CD4-positive, alpha-beta T cell treated with Interleukin-4 for 4 hours (primary cell): ENCODE measurements around the gene TRAPPC5.

Source experiments
- DNase-seq: peaks from one replicate; pipeline ENCODE4 v3.0.0-alpha.2; 2020

TRAPPC5 gene

GRCh38 chr19:7646426-7646700 is 34.3 kb upstream of the TRAPPC5 start:
- no peak for DNase-seq

GRCh38 chr19:7647156-7647555 is 33.5 kb upstream of the TRAPPC5 start:
- DNase-seq = no peak

GRCh38 chr19:7648265-7649014 is 32.2 kb upstream of the TRAPPC5 start:
- no peak for DNase-seq

- no peak for DNase-seq
Observed at GRCh38 chr19:7650148-7650547, 30.5 kb upstream of the TRAPPC5 start.

- DNase-seq = peak; percentile 87
Observed at GRCh38 chr19:7652061-7652641, 28.5 kb upstream of the TRAPPC5 start.

- DNase-seq = no peak
Observed at GRCh38 chr19:7654401-7654800, 26.2 kb upstream of the TRAPPC5 start.

- DNase-seq = no peak
Observed at GRCh38 chr19:7655581-7655980, 25.1 kb upstream of the TRAPPC5 start.

- no peak for DNase-seq
Observed at GRCh38 chr19:7657131-7657751, 23.4 kb upstream of the TRAPPC5 start.

- peak; percentile 53 for DNase-seq
Observed at GRCh38 chr19:7658219-7658686, 22.4 kb upstream of the TRAPPC5 start.

- no peak for DNase-seq
Observed at GRCh38 chr19:7661744-7662538, 18.7 kb upstream of the TRAPPC5 start.

GRCh38 chr19:7662657-7663056 is 18.0 kb upstream of the TRAPPC5 start:
- no peak for DNase-seq

GRCh38 chr19:7663706-7664105 is 16.9 kb upstream of the TRAPPC5 start:
- no peak for DNase-seq

GRCh38 chr19:7665076-7665475 is 15.6 kb upstream of the TRAPPC5 start:
- no peak for DNase-seq

GRCh38 chr19:7668842-7669241 is 11.8 kb upstream of the TRAPPC5 start, which contains the start of gene RETN:
TSS of gene RETN (plus strand) at chr19:7669049. CDS start at chr19:7669327, 278 bp downstream.
- no peak for DNase-seq

GRCh38 chr19:7669641-7670040 is 11.0 kb upstream of the TRAPPC5 start:
- no peak for DNase-seq

- no peak for DNase-seq
Observed at GRCh38 chr19:7670150-7670783, 10.4 kb upstream of the TRAPPC5 start.

- DNase-seq = no peak
Observed at GRCh38 chr19:7670790-7671189, 9.8 kb upstream of the TRAPPC5 start.

- no peak for DNase-seq
Observed at GRCh38 chr19:7672522-7672921, 8.1 kb upstream of the TRAPPC5 start.

GRCh38 chr19:7674010-7675005 is 6.3 kb upstream of the TRAPPC5 start:
- DNase-seq = no peak

GRCh38 chr19:7676376-7676775 is 4.3 kb upstream of the TRAPPC5 start:
- DNase-seq = no peak

- DNase-seq = no peak
Observed at GRCh38 chr19:7676854-7677253, 3.8 kb upstream of the TRAPPC5 start, which contains the start of gene MCEMP1. TSS of gene MCEMP1 (plus strand) at chr19:7677090. CDS start at chr19:7677121, 31 bp downstream.
